GM19467 (cell line): ENCODE results near the gene GRIA3.

ENCODE experiments used
- ATAC-seq: cut with Tn5 transposase; IDR thresholded peaks from one replicate; pipeline ENCODE4 v1.9.1; 2021; ENCODE audit warnings: mild to moderate bottlenecking, moderate library complexity; ENCODE audit not compliant: unreplicated experiment

The GRIA3 gene

GRCh38 chrX:123190096-123190495 is 6.0 kb downstream of the GRIA3 start:
- ATAC-seq = no peak

- ATAC-seq = no peak
These were observed 9.0 kb downstream of the GRIA3 start for GRCh38 chrX:123193101-123193500.

GRCh38 chrX:123199338-123199737 is 15.3 kb downstream of the GRIA3 start:
- no peak for ATAC-seq

- no peak for ATAC-seq
These were observed 17.6 kb downstream of the GRIA3 start for GRCh38 chrX:123201720-123202119.

GRCh38 chrX:123202523-123202922 is 18.4 kb downstream of the GRIA3 start:
- ATAC-seq = no peak

- no peak for ATAC-seq
These were observed 19.7 kb downstream of the GRIA3 start for GRCh38 chrX:123203772-123204171.

- ATAC-seq = no peak
These were observed 22.1 kb downstream of the GRIA3 start for GRCh38 chrX:123206176-123206575.

GRCh38 chrX:123210252-123210651 is 26.2 kb downstream of the GRIA3 start:
- ATAC-seq = no peak

GRCh38 chrX:123215397-123216089 is 31.5 kb downstream of the GRIA3 start:
- ATAC-seq = no peak

- ATAC-seq = no peak
These were observed 33.0 kb downstream of the GRIA3 start for GRCh38 chrX:123217077-123217476.

- ATAC-seq = no peak
These were observed 33.6 kb downstream of the GRIA3 start for GRCh38 chrX:123217728-123218127.

GRCh38 chrX:123219916-123220315 is 35.8 kb downstream of the GRIA3 start:
- no peak for ATAC-seq

- no peak for ATAC-seq
These were observed 38.8 kb downstream of the GRIA3 start for GRCh38 chrX:123222920-123223319.

- no peak for ATAC-seq
These were observed 39.3 kb downstream of the GRIA3 start for GRCh38 chrX:123223409-123223808.

- no peak for ATAC-seq
These were observed 39.8 kb downstream of the GRIA3 start for GRCh38 chrX:123223859-123224258.

GRCh38 chrX:123230798-123231197 is 46.7 kb downstream of the GRIA3 start:
- no peak for ATAC-seq

- no peak for ATAC-seq
These were observed 52.8 kb downstream of the GRIA3 start for GRCh38 chrX:123236859-123237258.

GRCh38 chrX:123237271-123237670 is 53.2 kb downstream of the GRIA3 start:
- ATAC-seq = no peak

GRCh38 chrX:123254457-123254856 is 70.4 kb downstream of the GRIA3 start:
- no peak for ATAC-seq

- ATAC-seq = peak; percentile 57
These were observed 72.3 kb downstream of the GRIA3 start for GRCh38 chrX:123256378-123256777.

- ATAC-seq = no peak
These were observed 76.9 kb downstream of the GRIA3 start for GRCh38 chrX:123260920-123261418.

GRCh38 chrX:123263270-123263669 is 79.2 kb downstream of the GRIA3 start:
- ATAC-seq = no peak

GRCh38 chrX:123263747-123264146 is 79.7 kb downstream of the GRIA3 start:
- ATAC-seq = no peak
